MG63 (cell line): ENCODE measurements around the gene LPCAT1. TPM values are rescaled to one million over a fixed set of nuclear protein-coding genes. Genes with fewer than 3 reads are reported as not detected.

ENCODE experiments used
- DNase-seq: peaks from one replicate; pipeline ENCODE4 v3.0.0-alpha.2; 2020
- H3K27me3 ChIP-seq: fragments of 250-450 bp; sonication (Bioruptor Pico); 2 replicates; pipeline ENCODE4 v1.5.1; 2020; ENCODE audit warnings: mild to moderate bottlenecking, moderate library complexity
- H3K36me3 ChIP-seq: fragments of 250-450 bp; sonication (Bioruptor Pico); 2 replicates; pipeline ENCODE4 v1.5.1; 2020; ENCODE audit warnings: mild to moderate bottlenecking, moderate library complexity
- H3K4me3 ChIP-seq: fragments of 250-450 bp; sonication (Bioruptor Pico); 2 replicates; pipeline ENCODE4 v1.5.1; 2020; ENCODE audit warnings: mild to moderate bottlenecking, moderate library complexity
- H3K9me3 ChIP-seq: fragments of 250-450 bp; sonication (Bioruptor Pico); 2 replicates; pipeline ENCODE4 v1.5.1; 2020; ENCODE audit warnings: mild to moderate bottlenecking, moderate library complexity
- total RNA-seq: library from RNA; depleted of rRNA; stranded (reverse); fragments of >200 nt; shearing (Covaris generic); gene quantifications from 2 replicates; pipeline ENCODE4 v1.2.3, GENCODE V29; 2014; ENCODE audit warnings: low replicate concordance

The LPCAT1 gene
- total RNA-seq, 1 experiment from 2014 or later, result 166 TPM

DNA sequence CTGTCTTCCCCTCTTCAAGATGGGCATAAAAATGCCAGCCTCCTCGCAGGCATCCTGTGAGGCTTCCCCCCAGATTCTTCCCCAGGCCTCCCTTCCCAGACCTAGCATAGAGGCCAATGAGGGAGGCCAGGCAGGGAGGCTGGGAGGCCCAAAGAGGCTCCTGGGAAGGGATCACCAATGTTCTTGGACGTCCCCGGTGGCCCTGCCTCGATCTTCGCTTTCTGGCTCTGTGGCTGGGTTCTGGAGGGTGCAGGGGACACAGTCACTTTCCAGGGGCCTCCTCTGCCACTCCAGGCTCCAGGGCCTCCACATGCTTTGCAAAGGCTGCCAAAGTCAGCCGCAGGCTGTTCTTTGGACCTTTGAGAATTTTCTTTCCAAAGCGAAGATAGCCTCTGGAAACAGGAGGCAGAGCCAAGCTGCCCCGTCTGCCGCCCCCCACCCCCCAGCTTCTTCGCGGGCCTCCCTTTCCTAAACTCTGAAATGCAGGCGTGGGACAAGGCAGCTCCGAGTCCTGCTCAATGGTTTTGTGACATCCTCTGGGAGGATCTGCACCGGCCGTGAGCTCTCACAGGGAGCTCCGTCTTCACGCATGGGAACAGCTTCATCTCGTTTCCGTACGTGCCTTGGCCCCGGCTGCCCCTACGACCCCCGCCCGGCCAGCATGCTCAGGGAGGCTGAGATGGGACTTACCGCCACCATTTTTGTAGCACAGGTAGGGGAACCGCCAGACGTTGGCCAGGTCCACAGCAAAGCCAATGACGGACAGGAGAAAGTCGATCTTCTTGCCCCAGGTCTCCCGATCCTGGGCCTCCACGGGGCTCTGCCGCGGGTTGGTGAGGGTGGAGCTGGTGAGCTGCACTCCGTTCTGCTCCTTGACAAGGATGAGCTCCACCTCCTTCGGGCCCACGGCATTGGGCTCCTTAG, 81.3 kb downstream of the LPCAT1 start:
- H3K27me3 ChIP-seq, result peaks cover 62% of the 10 kb centered on the region
- no peaks in the 10 kb centered on the region for H3K36me3 ChIP-seq
- H3K4me3 ChIP-seq, result no peak overlapping the region
- no peak for DNase-seq
- peaks cover 15% of the 10 kb centered on the region for H3K9me3 ChIP-seq

DNA sequence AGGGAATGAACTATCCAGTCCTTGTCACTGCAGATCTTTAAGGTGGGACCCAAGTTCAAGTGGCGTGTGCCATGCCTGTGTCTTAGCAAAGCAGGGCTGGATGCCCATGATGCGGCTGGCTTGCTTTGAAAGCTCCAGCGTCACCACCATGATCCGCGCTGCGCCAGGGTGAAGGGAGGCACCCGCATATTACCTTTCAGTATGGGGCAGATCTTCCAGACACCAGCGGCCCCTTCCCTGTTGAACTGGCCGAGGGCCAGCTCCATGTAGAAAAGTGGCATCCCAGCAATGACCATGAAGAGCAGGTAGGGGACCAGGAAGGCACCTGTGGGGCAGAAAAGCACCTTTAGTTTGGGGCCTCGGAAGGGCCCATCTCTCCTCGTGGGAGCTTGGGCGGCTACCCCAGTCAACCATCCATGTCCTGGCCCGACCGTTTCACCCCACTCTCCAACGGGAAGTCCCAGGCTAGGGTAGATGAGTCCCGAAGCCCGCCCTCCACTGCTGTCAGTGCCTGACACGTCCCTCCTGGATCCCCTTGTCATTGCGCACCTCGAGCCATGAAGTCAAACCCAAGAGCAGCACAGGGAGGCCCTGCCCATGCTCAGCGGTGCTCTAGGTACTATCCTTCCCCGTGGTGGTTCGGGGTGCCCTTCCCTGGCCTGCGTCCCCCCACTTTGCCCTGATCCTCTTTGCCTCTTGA, 82.4 kb downstream of the LPCAT1 start:
- Histone ChIP-seq H3K4me3 (no peak overlapping the region), H3K9me3 (peaks cover 15% of the 10 kb centered on the region), H3K27me3 (peaks cover 53% of the 10 kb centered on the region), H3K36me3 (no peaks in the 10 kb centered on the region)
- DNase-seq, result no peak

- peaks cover 41% of the 10 kb centered on the region for H3K27me3 ChIP-seq
- DNase-seq, result no peak
- H3K9me3 ChIP-seq, result peaks cover 9% of the 10 kb centered on the region
- H3K4me3 ChIP-seq, result no peak overlapping the region
- H3K36me3 ChIP-seq, result no peaks in the 10 kb centered on the region
Measured at GRCh38 chr5:1440098-1440493, 83.7 kb downstream of the LPCAT1 start.

GRCh38 chr5:1439388-1440097, 84.2 kb downstream of the LPCAT1 start:
- Histone ChIP-seq H3K36me3 (no peaks in the 10 kb centered on the region), H3K9me3 (peaks cover 9% of the 10 kb centered on the region), H3K27me3 (peaks cover 35% of the 10 kb centered on the region), H3K4me3 (no peak overlapping the region)
- DNase-seq, result no peak

- peaks cover 11% of the 10 kb centered on the region for H3K9me3 ChIP-seq
- no peak overlapping the region for H3K4me3 ChIP-seq
- DNase-seq, result no peak
- no peaks in the 10 kb centered on the region for H3K36me3 ChIP-seq
- peaks cover 29% of the 10 kb centered on the region for H3K27me3 ChIP-seq
Measured at GRCh38 chr5:1438871-1439270, 84.9 kb downstream of the LPCAT1 start.

DNA sequence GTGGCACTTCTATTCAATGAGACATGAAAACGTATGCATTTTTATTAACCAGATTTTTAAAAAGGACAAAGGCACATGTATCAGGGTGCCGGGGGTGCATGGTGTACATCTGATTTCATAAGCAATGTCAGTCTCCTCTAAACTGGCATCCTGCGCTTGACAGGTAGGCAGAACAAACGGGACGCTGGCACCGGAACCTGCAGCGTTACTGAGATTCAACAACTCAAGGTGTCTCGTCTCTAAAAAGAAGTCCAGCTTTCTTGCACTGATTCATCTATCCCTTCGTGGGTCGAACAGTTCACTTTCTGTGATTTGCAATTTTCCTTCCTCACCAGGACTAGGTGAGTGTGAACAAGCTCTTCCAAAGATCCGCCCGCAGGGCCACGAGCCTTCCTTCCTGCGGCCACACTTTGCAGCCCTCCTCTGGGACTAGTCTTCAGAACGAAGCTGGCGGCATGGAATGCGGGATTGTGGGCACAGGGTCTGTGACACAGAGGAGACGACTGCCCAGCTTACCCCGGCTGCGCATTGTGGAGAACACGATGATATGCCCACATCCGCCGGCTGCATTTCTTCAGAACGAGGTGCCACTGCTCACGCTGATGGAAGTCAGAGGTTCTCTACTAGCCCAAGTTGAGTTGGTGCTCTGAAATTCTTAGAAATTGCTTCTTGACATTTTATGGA, 85.7 kb downstream of the LPCAT1 start:
- DNase-seq, result no peak
- no peaks in the 10 kb centered on the region for H3K36me3 ChIP-seq
- peaks cover 15% of the 10 kb centered on the region for H3K9me3 ChIP-seq
- no peak overlapping the region for H3K4me3 ChIP-seq
- H3K27me3 ChIP-seq, result peaks cover 20% of the 10 kb centered on the region

- Histone ChIP-seq H3K9me3 (peaks cover 15% of the 10 kb centered on the region), H3K4me3 (no peak overlapping the region), H3K27me3 (peaks cover 15% of the 10 kb centered on the region), H3K36me3 (no peaks in the 10 kb centered on the region)
- DNase-seq, result peak; percentile 95
Measured at GRCh38 chr5:1437226-1437829, 86.4 kb downstream of the LPCAT1 start.

GRCh38 chr5:1436681-1437080, 87.1 kb downstream of the LPCAT1 start:
- H3K9me3 ChIP-seq, result peaks cover 15% of the 10 kb centered on the region
- no peaks in the 10 kb centered on the region for H3K36me3 ChIP-seq
- H3K27me3 ChIP-seq, result peaks cover 15% of the 10 kb centered on the region; the same call in 1 of the 2 replicates
- H3K4me3 ChIP-seq, result no peak overlapping the region
- DNase-seq, result no peak

DNA sequence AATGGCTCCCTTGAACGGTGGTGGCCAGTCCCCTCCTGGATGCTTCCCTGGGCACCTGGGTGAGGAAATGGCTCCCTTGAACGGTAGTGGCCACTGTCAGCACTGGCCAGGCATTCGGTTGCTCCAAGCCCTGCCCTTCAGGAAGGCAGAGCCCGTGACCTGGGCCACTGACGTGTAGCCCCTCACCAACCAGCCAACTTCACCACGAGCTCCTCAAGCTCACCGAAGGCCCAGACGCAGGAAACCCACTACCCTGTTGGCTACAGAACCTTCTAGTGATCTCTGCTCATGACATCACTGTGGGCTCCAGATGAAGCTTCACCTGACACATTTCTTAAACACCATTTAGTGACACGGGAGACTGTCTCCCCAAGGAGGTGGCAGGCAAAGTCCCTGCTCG, 87.7 kb downstream of the LPCAT1 start:
- no peak overlapping the region for H3K4me3 ChIP-seq

GRCh38 chr5:1435369-1435768, 88.4 kb downstream of the LPCAT1 start:
- peaks cover 11% of the 10 kb centered on the region; the same call in 1 of the 2 replicates for H3K27me3 ChIP-seq
- H3K36me3 ChIP-seq, result no peaks in the 10 kb centered on the region
- peaks cover 10% of the 10 kb centered on the region for H3K9me3 ChIP-seq
- H3K4me3 ChIP-seq, result no peak overlapping the region
- DNase-seq, result no peak

More for the DNA sequence above, 87.7 kb downstream of the LPCAT1 start:
- DNase-seq, result no peak
- Histone ChIP-seq H3K9me3 (peaks cover 15% of the 10 kb centered on the region), H3K36me3 (no peaks in the 10 kb centered on the region), H3K27me3 (peaks cover 15% of the 10 kb centered on the region; the same call in 1 of the 2 replicates)

GRCh38 chr5:1432296-1432695, 91.5 kb downstream of the LPCAT1 start:
- no peak overlapping the region for H3K4me3 ChIP-seq
- DNase-seq, result no peak
- peaks cover 26% of the 10 kb centered on the region for H3K9me3 ChIP-seq
- H3K27me3 ChIP-seq, result no peaks in the 10 kb centered on the region
- H3K36me3 ChIP-seq, result no peaks in the 10 kb centered on the region

DNA sequence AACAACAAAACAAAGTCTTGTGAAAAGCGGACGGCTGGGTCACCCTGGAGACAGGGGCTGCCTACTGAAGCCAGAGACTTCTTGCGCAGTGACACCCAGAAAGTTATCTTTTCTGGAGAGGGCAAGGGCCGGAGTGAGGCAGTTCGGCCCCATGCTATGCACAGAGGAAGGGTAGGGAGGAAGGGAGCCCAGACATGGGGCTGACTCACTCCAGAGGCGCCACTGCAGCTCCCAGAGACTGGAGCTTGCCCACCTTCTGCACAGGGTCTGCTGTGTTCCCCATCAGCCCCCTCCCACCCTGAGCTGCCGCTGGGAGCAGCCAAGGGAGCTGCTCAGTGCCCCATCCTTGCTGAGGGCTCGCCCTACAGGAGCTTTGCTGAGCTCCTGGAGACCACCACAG, 91.9 kb downstream of the LPCAT1 start:
- DNase-seq, result no peak
- H3K9me3 ChIP-seq, result peaks cover 30% of the 10 kb centered on the region
- H3K36me3 ChIP-seq, result no peaks in the 10 kb centered on the region
- H3K27me3 ChIP-seq, result no peaks in the 10 kb centered on the region
- H3K4me3 ChIP-seq, result no peak overlapping the region

- no peak for DNase-seq
- no peaks in the 10 kb centered on the region for H3K27me3 ChIP-seq
- H3K4me3 ChIP-seq, result no peak overlapping the region
- H3K9me3 ChIP-seq, result peaks cover 34% of the 10 kb centered on the region
- no peaks in the 10 kb centered on the region for H3K36me3 ChIP-seq
Measured at GRCh38 chr5:1431021-1431811, 92.5 kb downstream of the LPCAT1 start.

DNA sequence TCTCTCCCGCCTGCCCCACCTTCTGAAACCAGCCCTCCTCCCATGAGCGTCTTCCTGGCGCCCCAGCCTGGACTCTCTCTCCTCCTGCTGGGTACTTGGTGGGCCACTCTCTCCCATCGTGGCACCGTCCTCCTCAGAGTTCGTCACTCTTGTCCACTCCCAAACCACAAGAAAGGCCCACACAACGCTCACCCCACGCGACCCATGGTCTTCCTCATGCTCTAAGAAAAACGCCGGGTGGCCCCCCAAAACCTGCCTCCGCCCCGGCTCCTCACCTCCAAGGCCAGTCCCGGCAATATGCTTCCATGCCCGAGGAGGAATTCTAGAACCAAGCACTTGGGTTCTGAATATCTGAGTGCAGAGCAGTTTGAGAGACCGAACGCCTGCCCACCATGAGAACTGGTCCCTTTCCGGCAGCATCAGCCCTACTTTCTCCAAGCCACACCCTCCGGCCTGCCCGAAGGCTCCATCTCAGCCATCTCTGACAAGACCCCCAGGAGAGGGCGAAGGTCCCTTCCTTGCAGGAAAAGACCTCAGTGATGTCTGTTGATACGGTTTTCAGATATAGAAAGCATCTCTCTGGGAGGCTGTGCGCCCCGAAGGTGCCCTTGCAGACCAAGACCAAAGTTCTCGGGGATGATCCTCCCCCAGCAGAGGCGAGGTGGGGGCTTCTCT, 93.5 kb downstream of the LPCAT1 start:
- peaks cover 37% of the 10 kb centered on the region for H3K9me3 ChIP-seq
- no peaks in the 10 kb centered on the region for H3K27me3 ChIP-seq
- DNase-seq, result no peak
- H3K4me3 ChIP-seq, result no peak overlapping the region
- H3K36me3 ChIP-seq, result no peaks in the 10 kb centered on the region

DNA sequence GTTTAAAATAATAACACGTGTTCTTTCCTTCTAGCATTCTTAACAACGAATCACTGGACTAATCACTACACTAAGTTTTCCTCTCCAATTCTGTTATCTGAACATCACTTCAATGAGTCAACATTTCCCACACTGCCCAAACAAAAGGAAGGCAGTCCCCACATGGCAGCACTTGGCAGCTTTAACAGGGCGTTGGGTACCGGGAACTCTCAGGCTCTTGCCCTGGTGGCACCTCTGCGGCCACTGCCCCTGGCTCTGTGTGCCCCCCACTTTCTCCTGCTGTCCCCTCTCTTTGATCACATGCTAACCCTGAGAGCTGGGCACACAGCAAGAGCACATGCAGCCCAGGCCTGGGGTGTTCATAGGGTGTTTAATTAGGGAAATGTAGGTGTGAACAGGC, 94.3 kb downstream of the LPCAT1 start:
- Histone ChIP-seq H3K27me3 (no peaks in the 10 kb centered on the region), H3K4me3 (no peak overlapping the region), H3K9me3 (peaks cover 39% of the 10 kb centered on the region), H3K36me3 (no peaks in the 10 kb centered on the region)
- DNase-seq, result no peak
